Measurements from ENCODE around the gene CBX2. TPM values are rescaled to one million over a fixed set of nuclear protein-coding genes. Genes with fewer than 3 reads are reported as not detected.
A peak's percentile ranks its signal among the peaks of the same experiment; 100 is the strongest.

Gene CBX2
- total and polyA plus RNA-seq, 4 donors: 1.4 to 13.5 (median 3.0) TPM

DNA sequence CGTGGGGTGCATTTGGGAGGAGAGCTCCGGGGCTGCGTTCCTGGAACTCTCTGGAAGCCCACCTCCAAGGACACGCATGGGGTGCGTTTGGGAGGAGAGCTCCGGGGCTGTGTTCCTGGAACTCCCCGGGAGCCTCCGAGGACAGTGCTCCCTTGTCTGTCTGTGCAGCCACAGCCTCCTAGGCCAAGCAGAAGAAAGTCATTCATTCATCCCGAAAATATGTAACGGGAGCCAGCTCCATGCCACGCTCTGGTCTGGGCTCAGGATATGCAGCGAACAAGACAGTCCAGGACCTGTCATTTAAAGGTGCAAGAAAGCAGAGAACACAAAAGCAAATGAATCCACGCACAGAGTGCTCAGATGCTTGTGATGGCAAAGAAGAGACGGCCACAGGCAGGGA is 39.3 kb upstream of the CBX2 start:
- no peak for DNase-seq
- Histone ChIP-seq H3K4me1 (ENCODE audit: control insufficient read depth in 5 of 5, insufficient read depth in 5 of 5, low read length in 5 of 5) (peaks cover 0 to 14% (median 0%) of the 10 kb centered on the region in 5 donors), H3K9ac (ENCODE audit: insufficient read depth in 1 of 2, low read length in 2 of 2) (no peak overlapping the region), H3K36me3 (ENCODE audit: control insufficient read depth in 4 of 4, insufficient read depth in 4 of 4, low read length in 4 of 4) (no peaks in the 10 kb centered on the region), H3K27me3 (ENCODE audit: control insufficient read depth in 3 of 3, insufficient read depth in 3 of 3, low read length in 2 of 3) (peaks cover 0 to 7% (median 0%) of the 10 kb centered on the region in 3 donors), H3K27ac (ENCODE audit: low read depth in 1 of 2, low read length in 1 of 2) (no peak overlapping the region), H3K9me3 (ENCODE audit: control insufficient read depth in 4 of 4, insufficient read depth in 3 of 4, low read length in 3 of 4) (peaks cover 0 to 2% (median 0%) of the 10 kb centered on the region in 4 donors), H3K4me3 (no peak overlapping the region)
- ATAC-seq (ENCODE audit: insufficient read depth, low FRiP score): no peak
- WGBS, 2 donors: 95 to 96% methylated on average over 14 of the region's 14 CpGs
- TF ChIP-seq, protein P1, sequence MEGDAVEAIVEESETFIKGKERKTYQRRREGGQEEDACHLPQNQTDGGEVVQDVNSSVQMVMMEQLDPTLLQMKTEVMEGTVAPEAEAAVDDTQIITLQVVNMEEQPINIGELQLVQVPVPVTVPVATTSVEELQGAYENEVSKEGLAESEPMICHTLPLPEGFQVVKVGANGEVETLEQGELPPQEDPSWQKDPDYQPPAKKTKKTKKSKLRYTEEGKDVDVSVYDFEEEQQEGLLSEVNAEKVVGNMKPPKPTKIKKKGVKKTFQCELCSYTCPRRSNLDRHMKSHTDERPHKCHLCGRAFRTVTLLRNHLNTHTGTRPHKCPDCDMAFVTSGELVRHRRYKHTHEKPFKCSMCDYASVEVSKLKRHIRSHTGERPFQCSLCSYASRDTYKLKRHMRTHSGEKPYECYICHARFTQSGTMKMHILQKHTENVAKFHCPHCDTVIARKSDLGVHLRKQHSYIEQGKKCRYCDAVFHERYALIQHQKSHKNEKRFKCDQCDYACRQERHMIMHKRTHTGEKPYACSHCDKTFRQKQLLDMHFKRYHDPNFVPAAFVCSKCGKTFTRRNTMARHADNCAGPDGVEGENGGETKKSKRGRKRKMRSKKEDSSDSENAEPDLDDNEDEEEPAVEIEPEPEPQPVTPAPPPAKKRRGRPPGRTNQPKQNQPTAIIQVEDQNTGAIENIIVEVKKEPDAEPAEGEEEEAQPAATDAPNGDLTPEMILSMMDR (IDR thresholded peaks at IDR 0.05; ENCODE audit: control extremely low read depth, extremely low read depth): no peak

DNA sequence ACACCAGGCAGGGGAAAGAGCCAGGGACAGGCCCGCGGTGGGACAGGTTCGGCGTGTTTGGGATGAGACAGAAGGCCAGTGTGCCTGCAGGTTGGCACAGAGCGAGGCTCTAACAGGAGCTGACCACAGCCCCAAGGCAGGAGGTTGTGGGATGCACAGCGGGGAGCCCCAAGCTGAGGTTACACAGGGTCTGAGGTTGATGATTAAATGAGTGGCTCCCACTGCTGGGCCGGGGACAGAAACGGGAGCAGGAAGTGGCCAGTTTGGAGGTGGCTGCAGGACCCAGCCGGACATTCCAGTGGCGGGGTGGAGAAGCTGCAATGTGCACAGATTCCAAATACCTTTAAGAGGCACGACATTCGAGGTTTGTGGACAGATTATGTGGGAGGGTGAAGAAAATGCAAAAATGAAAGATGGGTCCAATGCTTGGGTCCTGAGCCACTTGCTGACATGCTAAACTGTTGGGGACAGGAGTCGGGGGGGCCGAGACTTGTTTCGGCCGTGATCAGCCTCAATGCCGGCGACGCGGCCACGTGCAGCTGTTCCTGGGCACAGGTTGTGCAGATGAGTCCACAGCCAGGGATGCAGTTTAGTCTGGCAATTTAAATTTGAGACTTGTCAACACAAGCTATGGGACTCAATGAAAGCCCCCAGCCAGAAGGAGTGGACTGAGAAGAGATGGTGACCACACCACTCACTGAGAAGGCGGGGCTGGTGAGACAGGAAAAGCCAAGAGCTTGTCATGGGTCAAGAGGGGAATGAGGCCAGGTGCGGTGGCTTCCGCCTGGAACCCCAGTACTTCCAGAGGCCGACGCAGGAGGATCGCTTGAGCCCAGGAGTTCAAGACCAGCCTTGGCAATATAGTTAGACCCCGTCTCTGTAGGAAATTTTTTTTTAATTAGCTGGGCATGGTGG is 38.5 kb upstream of the CBX2 start:
- no peaks in the 10 kb centered on the region for H3K36me3 ChIP-seq (ENCODE audit: control insufficient read depth in 4 of 4, insufficient read depth in 4 of 4, low read length in 4 of 4)
- 78 to 83% methylated on average over 28 of the region's 28 CpGs for WGBS, 2 donors
- peaks cover 0 to 7% (median 0%) of the 10 kb centered on the region in 3 donors for H3K27me3 ChIP-seq (ENCODE audit: control insufficient read depth in 3 of 3, insufficient read depth in 3 of 3, low read length in 2 of 3)

DNA sequence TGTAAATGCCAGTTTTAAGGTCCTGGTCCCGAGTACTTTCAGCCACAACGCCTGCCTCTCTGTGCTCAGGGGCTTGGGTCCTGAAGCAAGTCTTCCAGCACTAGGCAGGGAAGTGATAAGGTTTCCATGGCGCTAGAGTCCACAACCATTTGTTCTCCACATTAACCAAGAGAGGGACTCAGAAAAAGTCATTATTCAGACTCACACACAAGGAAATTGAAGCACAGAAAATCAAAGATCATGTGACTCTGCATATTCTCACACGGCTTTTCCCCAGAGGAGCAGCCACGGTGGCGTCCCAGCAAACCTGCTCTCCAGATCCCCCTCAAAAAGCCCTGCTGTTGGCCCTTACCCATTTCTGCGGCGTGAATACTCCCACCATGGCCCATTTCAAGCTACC is 37.5 kb upstream of the CBX2 start:
- DNase-seq (peak; percentile 62 to 83 (median 76)), ATAC-seq (ENCODE audit: insufficient read depth, low FRiP score) (no peak)
- H3K9me3 ChIP-seq (ENCODE audit: control insufficient read depth in 4 of 4, insufficient read depth in 3 of 4, low read length in 3 of 4): peaks cover 0 to under 1% (median 0%) of the 10 kb centered on the region in 4 donors
- no peak overlapping the region for H3K9ac ChIP-seq (ENCODE audit: insufficient read depth in 1 of 2, low read length in 2 of 2)
- H3K27me3 ChIP-seq (ENCODE audit: control insufficient read depth in 3 of 3, insufficient read depth in 3 of 3, low read length in 2 of 3): peaks cover 0 to 8% (median 0%) of the 10 kb centered on the region in 3 donors
- H3K27ac ChIP-seq (ENCODE audit: low read depth in 1 of 2, low read length in 1 of 2): no peak overlapping the region
- no peak overlapping the region for H3K4me3 ChIP-seq
- H3K4me1 ChIP-seq (ENCODE audit: control insufficient read depth in 5 of 5, insufficient read depth in 5 of 5, low read length in 5 of 5): peaks cover 0 to 14% (median 0%) of the 10 kb centered on the region in 5 donors
- TF ChIP-seq, protein P1 (IDR thresholded peaks at IDR 0.05; ENCODE audit: control extremely low read depth, extremely low read depth): no peak
- no peaks in the 10 kb centered on the region for H3K36me3 ChIP-seq (ENCODE audit: control insufficient read depth in 4 of 4, insufficient read depth in 4 of 4, low read length in 4 of 4)
- 35 to 40% methylated on average over 8 of the region's 8 CpGs for WGBS, 2 donors

More for the DNA sequence above, 38.5 kb upstream of the CBX2 start:
- Histone ChIP-seq H3K9ac (ENCODE audit: insufficient read depth in 1 of 2, low read length in 2 of 2) (no peak overlapping the region), H3K9me3 (ENCODE audit: control insufficient read depth in 4 of 4, insufficient read depth in 3 of 4, low read length in 3 of 4) (peaks cover 0 to 2% (median 0%) of the 10 kb centered on the region in 4 donors), H3K4me3 (no peak overlapping the region), H3K27ac (ENCODE audit: low read depth in 1 of 2, low read length in 1 of 2) (no peak overlapping the region), H3K4me1 (ENCODE audit: control insufficient read depth in 5 of 5, insufficient read depth in 5 of 5, low read length in 5 of 5) (peaks cover 0 to 14% (median 0%) of the 10 kb centered on the region in 5 donors)
- TF ChIP-seq, protein P1 (IDR thresholded peaks at IDR 0.05; ENCODE audit: control extremely low read depth, extremely low read depth): no peak
- DNase-seq (no peak), ATAC-seq (ENCODE audit: insufficient read depth, low FRiP score) (no peak)

Measured in lung (tissue), 12 donors.